Measurements from ENCODE around the gene MRPS23. TPM values are rescaled to one million over a fixed set of nuclear protein-coding genes. Genes with fewer than 3 reads are reported as not detected.

Gene MRPS23
- total and polyA plus RNA-seq, 2 of the 13 experiments (the other 11 are each of a cell fraction or from before 2014, with no cell fraction given) = 63.2 to 181 TPM

- TF ChIP-seq ZNF124 (CRISPR knock-in tag; IDR thresholded peaks at IDR 0.05) (no peak; the same call in 1 of the 2 replicates), MEIS2 (CRISPR knock-in tag; IDR thresholded peaks at IDR 0.05) (no peak), KMT2A (CRISPR knock-in tag; IDR thresholded peaks at IDR 0.05) (peak; percentile 22; the same call in 1 of the 2 replicates), ZNF367 (CRISPR knock-in tag; IDR thresholded peaks at IDR 0.05; ENCODE audit: borderline replicate concordance) (no peak), SOX13 (IDR thresholded peaks at IDR 0.05) (no peak), SOX13 (CRISPR knock-in tag; conservative IDR thresholded peaks at IDR 0.05 in 1 of 2, IDR thresholded peaks at IDR 0.05 in 1 of 2) (peak in 1 of 2 experiments; percentile 72; a peak in 2 of 4 replicates), POLR2AphosphoS2 (IDR thresholded peaks at IDR 0.05; ENCODE audit: low read depth, low read length) (no peak), DNMT3B (CRISPR knock-in tag; conservative IDR thresholded peaks at IDR 0.05) (no peak), SALL1 (CRISPR knock-in tag; IDR thresholded peaks at IDR 0.05) (peak; percentile 41; the same call in 1 of the 2 replicates), STAT6 (CRISPR knock-in tag; IDR thresholded peaks at IDR 0.05; ENCODE audit: borderline replicate concordance) (no peak), ZNF777 (CRISPR knock-in tag; IDR thresholded peaks at IDR 0.05) (no peak), GABPB1 (CRISPR knock-in tag; IDR thresholded peaks at IDR 0.05) (no peak), CBFB (CRISPR knock-in tag; IDR thresholded peaks at IDR 0.05) (no peak)
- TF ChIP-seq, protein P1, sequence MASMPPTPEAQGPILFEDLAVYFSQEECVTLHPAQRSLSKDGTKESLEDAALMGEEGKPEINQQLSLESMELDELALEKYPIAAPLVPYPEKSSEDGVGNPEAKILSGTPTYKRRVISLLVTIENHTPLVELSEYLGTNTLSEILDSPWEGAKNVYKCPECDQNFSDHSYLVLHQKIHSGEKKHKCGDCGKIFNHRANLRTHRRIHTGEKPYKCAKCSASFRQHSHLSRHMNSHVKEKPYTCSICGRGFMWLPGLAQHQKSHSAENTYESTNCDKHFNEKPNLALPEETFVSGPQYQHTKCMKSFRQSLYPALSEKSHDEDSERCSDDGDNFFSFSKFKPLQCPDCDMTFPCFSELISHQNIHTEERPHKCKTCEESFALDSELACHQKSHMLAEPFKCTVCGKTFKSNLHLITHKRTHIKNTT (CRISPR knock-in tag; IDR thresholded peaks at IDR 0.05) = no peak
- TF ChIP-seq, protein P2, sequence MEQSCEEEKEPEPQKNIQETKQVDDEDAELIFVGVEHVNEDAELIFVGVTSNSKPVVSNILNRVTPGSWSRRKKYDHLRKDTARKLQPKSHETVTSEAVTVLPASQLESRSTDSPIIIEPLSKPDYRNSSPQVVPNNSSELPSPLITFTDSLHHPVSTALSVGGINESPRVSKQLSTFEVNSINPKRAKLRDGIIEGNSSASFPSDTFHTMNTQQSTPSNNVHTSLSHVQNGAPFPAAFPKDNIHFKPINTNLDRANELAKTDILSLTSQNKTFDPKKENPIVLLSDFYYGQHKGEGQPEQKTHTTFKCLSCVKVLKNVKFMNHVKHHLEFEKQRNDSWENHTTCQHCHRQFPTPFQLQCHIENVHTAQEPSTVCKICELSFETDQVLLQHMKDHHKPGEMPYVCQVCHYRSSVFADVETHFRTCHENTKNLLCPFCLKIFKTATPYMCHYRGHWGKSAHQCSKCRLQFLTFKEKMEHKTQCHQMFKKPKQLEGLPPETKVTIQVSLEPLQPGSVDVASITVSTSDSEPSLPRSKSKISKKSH (CRISPR knock-in tag; IDR thresholded peaks at IDR 0.05; ENCODE audit: borderline replicate concordance) = no peak
- TF ChIP-seq, protein P3, sequence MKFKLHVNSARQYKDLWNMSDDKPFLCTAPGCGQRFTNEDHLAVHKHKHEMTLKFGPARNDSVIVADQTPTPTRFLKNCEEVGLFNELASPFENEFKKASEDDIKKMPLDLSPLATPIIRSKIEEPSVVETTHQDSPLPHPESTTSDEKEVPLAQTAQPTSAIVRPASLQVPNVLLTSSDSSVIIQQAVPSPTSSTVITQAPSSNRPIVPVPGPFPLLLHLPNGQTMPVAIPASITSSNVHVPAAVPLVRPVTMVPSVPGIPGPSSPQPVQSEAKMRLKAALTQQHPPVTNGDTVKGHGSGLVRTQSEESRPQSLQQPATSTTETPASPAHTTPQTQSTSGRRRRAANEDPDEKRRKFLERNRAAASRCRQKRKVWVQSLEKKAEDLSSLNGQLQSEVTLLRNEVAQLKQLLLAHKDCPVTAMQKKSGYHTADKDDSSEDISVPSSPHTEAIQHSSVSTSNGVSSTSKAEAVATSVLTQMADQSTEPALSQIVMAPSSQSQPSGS (CRISPR knock-in tag; IDR thresholded peaks at IDR 0.05) = peak; percentile 48; the same call in 1 of the 2 replicates
- TF ChIP-seq, protein P4, sequence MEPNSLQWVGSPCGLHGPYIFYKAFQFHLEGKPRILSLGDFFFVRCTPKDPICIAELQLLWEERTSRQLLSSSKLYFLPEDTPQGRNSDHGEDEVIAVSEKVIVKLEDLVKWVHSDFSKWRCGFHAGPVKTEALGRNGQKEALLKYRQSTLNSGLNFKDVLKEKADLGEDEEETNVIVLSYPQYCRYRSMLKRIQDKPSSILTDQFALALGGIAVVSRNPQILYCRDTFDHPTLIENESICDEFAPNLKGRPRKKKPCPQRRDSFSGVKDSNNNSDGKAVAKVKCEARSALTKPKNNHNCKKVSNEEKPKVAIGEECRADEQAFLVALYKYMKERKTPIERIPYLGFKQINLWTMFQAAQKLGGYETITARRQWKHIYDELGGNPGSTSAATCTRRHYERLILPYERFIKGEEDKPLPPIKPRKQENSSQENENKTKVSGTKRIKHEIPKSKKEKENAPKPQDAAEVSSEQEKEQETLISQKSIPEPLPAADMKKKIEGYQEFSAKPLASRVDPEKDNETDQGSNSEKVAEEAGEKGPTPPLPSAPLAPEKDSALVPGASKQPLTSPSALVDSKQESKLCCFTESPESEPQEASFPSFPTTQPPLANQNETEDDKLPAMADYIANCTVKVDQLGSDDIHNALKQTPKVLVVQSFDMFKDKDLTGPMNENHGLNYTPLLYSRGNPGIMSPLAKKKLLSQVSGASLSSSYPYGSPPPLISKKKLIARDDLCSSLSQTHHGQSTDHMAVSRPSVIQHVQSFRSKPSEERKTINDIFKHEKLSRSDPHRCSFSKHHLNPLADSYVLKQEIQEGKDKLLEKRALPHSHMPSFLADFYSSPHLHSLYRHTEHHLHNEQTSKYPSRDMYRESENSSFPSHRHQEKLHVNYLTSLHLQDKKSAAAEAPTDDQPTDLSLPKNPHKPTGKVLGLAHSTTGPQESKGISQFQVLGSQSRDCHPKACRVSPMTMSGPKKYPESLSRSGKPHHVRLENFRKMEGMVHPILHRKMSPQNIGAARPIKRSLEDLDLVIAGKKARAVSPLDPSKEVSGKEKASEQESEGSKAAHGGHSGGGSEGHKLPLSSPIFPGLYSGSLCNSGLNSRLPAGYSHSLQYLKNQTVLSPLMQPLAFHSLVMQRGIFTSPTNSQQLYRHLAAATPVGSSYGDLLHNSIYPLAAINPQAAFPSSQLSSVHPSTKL (CRISPR knock-in tag; IDR thresholded peaks at IDR 0.05) = peak; percentile 75
Observed at GRCh38 chr17:57856792-57857620, 7.2 kb upstream of the MRPS23 start (continued).

Data from HepG2 (cell line).